ENCODE data around the gene S1PR2.

DNA sequence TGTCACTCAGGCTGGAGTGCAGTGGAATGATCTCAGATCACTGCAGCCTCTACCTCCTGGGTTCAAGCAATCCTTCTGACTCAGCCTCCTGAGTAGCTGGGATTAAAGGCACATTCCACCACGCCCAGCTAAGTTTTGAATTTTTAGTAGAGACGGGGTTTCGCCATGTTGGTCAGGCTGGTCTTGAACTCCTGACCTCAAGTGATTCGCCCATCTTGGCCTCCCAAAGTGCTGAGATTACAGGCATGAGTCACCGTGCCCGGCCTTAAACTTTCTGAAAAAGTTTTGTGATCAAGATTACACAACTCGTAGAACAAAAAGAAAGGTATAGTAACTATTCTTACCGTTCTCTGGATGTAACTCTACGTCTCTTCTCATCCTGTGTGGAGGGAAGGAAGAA, 57.6 kb downstream of the S1PR2 start:
- TF ChIP-seq POLR2A (IDR thresholded peaks at IDR 0.05) (no peak), CTCF (IDR thresholded peaks at IDR 0.05) (no peak), POLR2AphosphoS5 (IDR thresholded peaks at IDR 0.05) (no peak)

All from breast epithelium (tissue), 3 donors.